GM19328 (cell line): ENCODE results near the gene ZSCAN10.
A peak's percentile ranks its signal among the peaks of the same experiment; 100 is the strongest.

Source experiments
- ATAC-seq: cut with Tn5 transposase; IDR thresholded peaks from one replicate; pipeline ENCODE4 v1.9.1; 2021; ENCODE audit warnings: mild to moderate bottlenecking, moderate library complexity; ENCODE audit not compliant: unreplicated experiment

The ZSCAN10 gene

GRCh38 chr16:3134338-3135125, 35.4 kb upstream of the ZSCAN10 start, which contains the start of gene ZNF213:
Gene ZNF213, plus strand, starts transcription at chr16:3135029. Its CDS starts 2,252 bp downstream, at chr16:3137281.
- ATAC-seq, result peak; percentile 85

GRCh38 chr16:3133844-3134243, 34.8 kb upstream of the ZSCAN10 start:
- ATAC-seq, result no peak

- no peak for ATAC-seq
These were observed 32.8 kb upstream of the ZSCAN10 start for GRCh38 chr16:3131755-3132377.

GRCh38 chr16:3129137-3130131, 30.3 kb upstream of the ZSCAN10 start:
- no peak for ATAC-seq

GRCh38 chr16:3127745-3128144, 28.7 kb upstream of the ZSCAN10 start:
- no peak for ATAC-seq

- ATAC-seq, result peak; percentile 90
These were observed 25.1 kb upstream of the ZSCAN10 start for GRCh38 chr16:3123986-3124886.

- ATAC-seq, result no peak
These were observed 24.0 kb upstream of the ZSCAN10 start for GRCh38 chr16:3122926-3123570.

GRCh38 chr16:3121851-3122467, 22.9 kb upstream of the ZSCAN10 start:
- no peak for ATAC-seq

GRCh38 chr16:3120435-3120834, 21.3 kb upstream of the ZSCAN10 start:
- no peak for ATAC-seq

- no peak for ATAC-seq
These were observed 20.8 kb upstream of the ZSCAN10 start for GRCh38 chr16:3119701-3120408.

GRCh38 chr16:3119286-3119685, 20.2 kb upstream of the ZSCAN10 start:
- no peak for ATAC-seq

GRCh38 chr16:3118846-3119245, 19.8 kb upstream of the ZSCAN10 start:
- no peak for ATAC-seq

GRCh38 chr16:3118204-3118790, 19.2 kb upstream of the ZSCAN10 start:
- no peak for ATAC-seq

- no peak for ATAC-seq
These were observed 16.5 kb upstream of the ZSCAN10 start for GRCh38 chr16:3115561-3115960.

- no peak for ATAC-seq
These were observed 15.9 kb upstream of the ZSCAN10 start for GRCh38 chr16:3115003-3115402.

GRCh38 chr16:3113765-3114479, 14.8 kb upstream of the ZSCAN10 start:
- ATAC-seq, result no peak

- ATAC-seq, result no peak
These were observed 13.9 kb upstream of the ZSCAN10 start for GRCh38 chr16:3112881-3113574.
